HG03442 (cell line): Measurements from ENCODE around the gene C2CD2.
"Not testable (repeated sequence)": the region's sequence is repeated elsewhere in the genome, so short reads cannot be mapped to it uniquely, and the experiment has no call there.

ENCODE experiments used
- ATAC-seq: cut with Tn5 transposase; IDR thresholded peaks from one replicate; pipeline ENCODE4 v1.9.1; 2021; ENCODE audit warnings: mild to moderate bottlenecking, moderate library complexity; ENCODE audit not compliant: unreplicated experiment

Gene C2CD2

DNA sequence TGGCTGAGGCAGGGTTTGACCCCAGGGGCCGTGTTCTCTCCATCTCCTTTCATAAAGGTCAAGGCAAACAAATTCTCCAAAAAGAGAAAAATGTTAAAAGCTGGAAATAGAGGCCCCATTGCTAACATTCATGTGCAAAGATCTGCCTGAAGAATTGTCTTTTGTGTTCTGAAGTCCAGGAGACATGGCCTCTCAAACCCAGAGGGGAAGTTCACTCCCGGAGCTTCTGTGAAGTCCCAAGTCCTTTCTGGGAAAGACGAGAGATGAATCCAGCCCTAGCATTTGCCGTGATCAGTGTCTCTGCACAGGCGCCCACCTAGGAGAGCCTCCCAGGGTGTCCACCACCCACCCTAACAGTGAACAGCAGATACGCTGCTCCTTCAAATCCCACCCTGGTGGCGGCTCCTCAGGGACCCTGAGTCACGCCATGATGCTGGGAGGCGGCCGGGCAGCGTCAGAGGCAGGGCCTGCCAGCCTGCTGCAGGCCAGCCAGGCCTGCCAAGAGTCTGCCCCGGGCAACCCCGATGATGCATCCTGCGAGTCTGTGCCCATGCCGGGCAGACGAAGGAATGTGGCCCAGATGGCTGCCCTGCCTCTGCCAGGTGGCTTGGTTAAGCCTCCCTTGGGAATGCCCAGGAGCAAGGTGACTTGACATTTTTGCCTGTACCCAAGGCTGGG, 5.2 kb upstream of the C2CD2 start:
- ATAC-seq: no peak

DNA sequence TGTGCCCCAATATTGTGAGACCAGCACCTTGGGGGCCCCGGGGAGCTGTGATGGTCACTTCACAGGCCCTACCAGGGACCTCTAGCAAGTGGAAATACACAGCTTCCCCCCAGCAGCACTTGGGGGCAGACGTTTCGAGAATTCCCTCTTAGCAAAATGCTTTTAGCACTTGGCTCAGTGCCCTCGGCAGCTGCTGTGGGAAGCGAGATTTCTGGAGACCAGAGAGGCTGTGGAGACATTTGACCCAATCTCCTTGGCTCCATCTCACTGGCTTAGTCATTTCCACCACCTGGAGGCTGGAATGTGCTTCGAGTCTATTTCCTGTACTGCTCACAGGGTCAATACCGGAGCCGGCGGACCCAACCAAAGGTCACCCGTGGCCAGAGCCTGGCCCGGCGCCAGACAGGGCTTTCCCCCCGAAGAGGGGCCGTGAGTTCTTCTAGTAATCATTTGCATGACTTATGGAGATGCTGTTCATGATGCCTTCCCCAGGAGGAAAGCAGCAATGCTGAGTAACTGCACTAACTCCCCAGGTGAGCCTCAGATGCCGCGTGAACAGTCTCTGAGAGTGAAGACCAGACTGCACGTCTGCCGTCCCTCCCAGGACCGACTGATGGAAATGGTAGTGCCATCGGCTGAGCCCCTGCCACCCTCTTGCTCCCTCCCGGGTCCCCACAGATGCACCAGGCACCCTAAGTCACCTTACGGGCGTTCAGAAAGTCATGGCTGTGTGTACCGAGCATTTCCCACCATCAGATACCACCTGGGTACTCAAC, 4.4 kb upstream of the C2CD2 start:
- ATAC-seq: no peak

DNA sequence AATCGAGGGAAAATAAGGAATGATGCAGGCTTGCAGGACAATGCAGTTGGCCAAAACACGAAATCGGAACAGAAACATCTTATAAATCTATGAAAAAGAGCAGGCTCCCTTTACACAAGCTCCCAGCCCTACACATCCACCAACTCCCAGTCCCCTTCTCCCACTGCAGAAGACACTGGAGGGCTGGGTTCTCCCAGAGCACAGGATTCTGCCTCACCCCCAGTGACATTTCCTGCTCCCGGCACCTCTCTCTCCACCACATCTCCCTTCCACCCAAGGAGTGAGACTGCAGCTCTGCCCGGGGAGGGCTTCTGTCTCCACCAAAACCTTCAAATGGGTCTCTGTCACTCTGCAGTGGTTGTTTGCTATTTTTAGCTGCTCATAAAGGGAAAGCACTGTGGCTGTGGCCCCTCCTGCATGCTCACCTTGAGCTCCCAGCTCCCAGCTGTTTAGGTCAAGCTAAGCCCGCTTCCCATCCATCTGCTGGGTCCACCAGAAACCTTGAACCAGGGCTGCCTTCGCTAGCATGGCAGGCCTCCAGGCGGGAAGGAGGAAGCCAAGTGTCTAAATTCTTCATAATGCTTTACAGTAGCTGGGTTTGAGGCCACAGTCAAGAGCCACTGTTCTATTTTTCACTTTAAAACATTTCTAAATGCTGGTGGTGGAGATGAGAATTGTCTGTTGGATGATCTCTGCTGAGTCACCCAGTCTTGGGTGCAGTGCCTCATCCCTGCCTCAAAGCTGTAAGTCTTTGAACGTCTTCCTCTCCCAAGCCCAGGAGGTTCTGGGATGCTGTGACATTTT, 3.3 kb upstream of the C2CD2 start:
- ATAC-seq: no peak

DNA sequence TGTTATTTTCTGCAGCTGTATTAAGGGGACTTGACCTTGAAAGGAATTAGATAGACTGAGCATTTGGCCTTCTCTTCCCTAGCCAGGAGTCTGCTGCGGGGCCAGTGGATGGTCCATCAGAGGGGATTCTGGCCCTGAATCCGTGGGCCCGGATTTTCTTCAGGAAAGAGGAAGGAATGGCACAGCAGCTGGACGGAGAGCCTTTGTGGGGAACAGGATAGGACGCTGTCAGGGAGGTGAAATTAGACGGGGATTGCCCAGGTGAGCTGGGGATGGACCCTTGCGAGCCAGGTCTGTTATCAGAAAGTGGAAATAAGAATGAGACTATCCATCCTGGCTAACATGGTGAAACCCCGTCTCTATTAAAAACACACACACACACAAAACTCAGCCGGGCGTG, 1.7 kb upstream of the C2CD2 start:
- ATAC-seq: no peak

DNA sequence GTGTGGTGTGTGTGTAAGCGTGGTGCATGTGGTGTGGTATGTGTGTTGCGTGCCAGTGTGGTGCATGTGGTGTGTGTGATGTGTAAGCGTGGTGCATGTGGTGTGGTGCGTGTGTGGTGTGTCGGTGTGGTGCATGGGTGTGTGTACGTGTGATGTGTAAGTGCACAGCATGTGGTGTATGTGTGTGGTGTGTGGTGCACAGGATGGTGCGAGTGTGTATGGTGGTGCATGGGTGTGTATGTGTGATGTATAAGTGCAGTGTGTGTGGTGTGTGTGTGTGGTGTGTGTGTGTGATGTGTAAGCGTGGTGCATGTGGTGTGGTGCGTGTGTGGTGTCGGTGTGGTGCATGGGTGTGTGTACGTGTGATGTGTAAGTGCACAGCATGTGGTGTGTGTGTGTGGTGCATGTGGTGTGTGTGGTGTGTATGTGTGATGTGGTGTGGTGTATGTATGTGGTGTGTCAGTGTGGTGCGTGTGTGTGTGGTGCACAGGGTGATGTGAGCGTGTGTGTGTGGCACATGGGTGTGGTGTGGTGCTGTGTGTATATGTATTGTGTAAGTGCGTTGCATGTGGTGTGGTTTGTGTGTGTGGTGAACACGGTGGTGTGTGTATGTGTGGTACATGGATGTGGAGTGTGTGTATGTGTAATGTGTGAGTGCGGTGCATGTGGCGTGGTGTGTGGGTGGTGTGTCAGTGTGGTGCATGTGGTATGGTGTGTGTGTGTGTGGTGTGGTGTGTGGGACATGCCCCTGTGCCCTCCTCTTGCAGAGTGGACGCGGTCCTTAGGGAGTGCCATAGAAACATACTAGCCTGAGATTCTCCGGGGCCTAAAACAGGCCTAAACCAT, 1.1 kb upstream of the C2CD2 start:
- ATAC-seq: no peak

DNA sequence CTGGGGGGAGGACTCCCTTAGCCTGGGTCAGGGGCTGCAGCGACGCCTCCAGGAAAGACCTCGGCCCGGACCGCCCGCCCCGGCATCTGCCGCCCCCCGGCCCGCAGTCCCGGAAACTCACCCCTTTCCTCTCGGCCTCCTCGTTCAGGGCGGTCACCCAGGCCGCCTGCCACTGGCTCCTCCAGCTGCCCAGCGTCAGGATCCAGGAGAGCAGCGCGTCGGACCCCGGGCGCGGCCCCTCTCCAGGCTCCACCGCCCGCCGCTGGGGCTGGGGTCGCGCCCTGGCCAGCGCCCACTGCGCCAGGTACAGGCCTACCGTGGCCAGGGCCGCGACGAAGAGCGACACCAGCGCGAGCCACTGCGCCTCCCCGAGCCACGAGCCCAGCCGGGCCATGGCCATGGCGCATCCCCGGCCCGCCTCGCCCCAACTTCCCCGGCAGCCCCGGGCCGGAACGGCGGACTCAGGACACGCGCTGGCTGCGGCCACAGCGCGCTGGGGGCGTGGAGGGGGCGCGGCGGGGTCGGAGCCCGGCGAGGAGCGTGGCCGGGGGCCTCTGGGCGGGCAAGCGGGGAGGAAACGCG, 478 bp downstream of the C2CD2 start:
- no peak for ATAC-seq

DNA sequence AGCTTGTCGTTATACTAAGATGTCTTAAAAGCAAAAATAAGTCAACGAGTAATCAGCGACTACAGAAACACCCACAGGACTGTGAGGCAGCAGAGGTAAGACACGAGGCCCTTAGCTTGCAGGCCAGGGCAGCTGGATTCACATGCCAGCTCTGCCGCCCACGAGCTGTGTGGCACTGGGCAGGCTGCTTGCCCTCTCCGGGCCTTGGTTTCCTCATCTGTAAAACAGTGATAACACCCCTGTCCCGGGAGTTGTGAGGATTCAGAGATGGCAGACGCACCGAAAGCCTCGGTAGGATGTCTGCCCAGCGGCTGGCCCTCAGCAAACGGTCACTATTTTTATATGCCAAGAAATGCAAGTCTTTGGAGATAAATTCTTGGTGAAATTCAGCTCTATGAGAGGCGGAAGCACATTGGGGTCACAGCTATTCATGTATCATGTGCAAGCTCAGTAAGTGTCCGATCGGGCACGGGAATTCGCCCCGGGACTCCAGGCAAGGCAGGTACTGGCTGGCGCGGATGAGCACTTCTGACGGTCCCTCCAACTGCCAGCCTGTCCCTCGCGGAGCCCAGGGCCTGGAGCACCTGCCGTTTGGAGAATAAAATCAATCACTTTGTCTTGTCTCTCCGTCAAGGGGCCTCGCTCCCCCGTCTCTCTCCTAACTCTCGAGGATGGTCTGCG, 1.1 kb downstream of the C2CD2 start:
- no peak for ATAC-seq

DNA sequence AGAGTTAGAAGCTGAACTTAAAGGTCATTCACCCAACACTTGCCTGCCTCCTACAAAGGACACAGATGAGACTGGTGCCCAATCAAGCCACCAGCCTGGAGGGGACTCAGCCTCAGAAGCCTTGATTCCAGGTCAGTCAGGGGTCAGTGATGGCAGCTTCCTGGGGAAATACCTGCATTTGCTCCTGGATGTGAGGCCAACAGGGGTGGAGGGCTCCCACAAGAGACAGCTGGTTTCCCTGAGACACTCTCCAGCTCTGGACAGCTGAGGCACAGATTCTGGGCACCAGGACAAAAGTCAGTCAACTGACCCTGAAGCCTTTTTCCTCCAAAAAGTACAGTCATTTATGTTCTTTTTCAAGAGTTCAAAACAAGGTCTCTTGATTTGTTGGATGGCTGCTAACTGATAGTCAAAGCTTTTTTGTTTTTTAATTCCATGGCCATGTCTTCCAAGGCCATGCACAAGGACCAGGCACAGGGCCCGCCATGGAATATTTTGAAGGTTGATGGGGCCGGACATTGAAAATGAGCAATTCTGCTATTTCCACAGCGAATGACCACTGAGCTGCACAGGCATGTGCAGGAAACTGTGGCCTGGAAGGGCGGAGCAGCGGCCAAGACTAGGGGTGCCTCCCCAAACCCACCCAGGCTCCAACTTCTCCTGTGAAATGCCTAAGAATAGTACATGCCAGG, 1.8 kb downstream of the C2CD2 start:
- no peak for ATAC-seq

DNA sequence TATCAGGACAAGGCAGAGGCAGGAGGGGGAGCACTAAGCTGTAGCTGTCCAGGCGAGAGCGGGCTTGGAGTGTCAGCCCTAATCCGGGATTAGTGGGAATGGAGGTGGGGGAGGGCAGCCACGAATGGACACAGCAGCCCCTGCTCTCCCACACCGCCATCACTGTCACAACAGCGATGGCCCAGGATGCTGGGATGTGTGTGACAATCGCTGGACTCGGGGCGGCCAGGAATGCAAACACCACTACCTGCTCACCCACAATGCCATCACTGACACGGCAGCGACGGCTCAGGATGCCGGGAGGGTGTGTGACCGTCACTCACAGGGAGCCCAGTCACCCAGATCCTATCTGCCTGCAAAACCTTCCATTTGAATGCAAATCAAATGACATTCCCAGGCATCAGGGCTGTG, 2.9 kb downstream of the C2CD2 start:
- no peak for ATAC-seq

DNA sequence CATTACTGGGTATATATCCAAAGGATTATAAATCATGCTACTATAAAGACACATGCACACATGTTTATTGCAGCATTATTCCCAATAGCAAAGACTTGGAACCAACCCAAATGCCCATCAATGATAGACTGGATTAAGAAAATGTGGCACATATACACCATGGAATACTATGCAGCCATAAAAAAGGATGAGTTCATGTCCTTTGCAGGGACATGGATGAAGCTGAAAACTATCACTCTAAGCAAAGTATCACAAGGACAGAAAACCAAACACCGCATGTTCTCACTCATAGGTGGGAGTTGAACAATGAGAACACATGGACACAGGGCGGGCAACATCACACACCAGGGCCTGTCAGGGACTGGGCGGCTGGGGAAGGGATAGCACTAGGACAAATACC, 4.2 kb downstream of the C2CD2 start:
- not testable (repeated sequence) for ATAC-seq

DNA sequence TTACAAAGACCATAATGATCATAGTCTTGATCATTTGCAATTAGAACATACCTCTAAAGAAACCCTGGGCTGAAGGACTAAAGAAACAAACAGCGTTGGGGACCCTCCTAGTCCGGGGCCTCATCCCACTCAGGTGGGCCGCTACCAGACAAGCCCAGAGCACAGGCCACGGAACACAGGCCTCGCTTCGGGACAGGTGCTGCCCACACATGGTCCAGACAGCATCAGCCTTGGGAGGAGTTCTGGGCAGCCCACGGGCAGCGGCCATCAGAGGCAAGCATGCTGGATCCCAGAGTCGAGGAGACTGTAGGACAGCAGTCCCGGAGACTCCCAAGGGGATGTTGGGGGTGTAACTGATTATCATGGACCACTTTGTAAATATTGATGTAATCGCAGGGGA, 4.9 kb downstream of the C2CD2 start:
- ATAC-seq: no peak

DNA sequence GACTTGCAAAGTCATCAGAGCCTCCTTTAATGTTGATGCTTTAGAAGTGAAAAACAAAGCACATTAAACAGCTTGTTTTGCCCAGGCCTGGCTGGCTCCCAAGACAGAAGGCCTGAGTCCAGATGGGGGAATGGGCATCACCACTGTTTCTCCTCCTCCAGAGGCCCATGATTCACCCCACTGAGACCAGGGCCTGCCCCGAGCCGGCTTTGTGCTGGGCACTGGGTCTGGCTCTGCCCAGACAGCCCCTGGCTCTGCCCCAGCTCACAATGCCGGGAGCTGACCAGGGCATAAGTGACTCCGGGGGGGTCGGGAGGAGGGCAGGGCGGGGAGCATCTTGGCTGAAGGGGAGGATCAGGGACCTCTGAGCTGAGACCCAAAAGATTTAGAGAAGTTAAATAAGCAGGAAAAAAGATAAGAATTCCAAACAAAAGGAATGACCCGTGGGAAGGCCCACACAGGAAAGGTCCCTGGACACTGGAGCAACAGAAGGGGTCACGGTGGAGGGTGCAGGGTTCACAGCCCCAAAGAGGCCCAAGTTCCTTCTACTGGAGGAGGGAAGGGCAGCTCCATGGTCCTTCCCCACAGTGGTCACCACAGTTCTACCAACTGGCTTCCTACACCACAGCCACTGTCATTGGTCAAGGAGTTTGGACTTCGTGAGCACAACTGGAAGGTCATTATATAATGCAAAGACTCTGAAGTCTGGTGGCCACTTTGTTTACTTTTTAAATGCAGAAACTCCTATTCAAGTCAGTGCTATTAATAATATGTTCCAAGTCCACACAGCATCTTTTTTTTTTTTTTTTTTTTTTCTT, 5.5 kb downstream of the C2CD2 start:
- ATAC-seq: no peak

DNA sequence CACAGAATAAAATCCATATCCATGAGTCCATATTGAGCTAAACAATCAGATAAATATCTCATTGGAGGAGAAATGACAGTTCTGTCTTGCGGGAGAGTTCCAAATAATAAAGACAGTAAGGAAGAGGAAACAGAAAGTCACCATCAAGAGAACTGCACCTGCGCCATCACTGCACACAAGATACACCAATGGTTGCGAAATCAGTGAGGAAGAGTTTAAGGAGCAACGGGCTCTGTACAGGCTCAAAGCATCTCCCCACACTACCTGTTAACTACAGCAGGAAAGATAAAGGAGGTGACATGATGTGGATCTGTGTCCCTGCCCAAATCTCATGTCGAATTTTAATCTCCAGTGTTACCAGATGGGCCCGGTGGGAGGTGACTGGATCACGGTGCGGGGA, 7.8 kb downstream of the C2CD2 start:
- ATAC-seq: no peak

DNA sequence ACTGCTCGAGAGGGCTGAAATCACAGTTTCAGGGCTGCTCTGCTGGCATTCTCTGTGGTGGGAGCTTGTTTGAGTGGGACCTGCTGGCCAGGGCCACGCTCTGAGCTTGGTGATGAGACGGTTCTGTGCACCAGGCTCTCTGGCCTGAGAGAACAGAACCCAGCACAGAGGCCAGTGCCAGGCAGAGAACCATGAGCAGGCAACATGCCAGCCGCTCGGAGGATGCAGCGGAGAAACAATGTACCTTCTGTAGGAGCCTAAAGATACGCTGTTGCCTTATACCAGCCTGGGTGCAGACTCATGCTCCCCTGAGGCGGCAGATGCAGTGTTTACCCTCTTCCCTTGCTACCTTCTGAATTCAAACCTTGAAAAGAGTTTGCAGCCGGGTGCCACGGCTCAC, 10.0 kb downstream of the C2CD2 start:
- ATAC-seq: no peak

DNA sequence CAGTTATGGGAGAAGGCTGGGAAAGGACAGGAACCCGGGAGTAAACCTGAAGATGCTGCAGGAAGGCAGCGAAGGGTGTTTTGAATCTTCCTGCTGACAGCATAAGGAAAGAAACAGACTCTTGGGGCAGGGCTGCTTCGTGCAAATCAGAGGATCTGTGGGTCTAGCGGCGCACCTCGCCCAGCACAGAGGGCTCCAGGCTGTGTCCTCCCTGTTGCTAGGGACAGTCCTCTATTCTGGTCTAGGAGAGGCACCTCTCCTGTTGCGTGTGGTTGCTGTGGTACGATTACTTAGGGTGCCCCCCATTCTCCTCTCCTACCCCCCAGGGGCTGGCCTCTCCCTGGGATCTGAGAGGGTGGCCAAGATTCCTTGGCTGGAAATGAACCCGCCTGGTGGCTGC, 11.4 kb downstream of the C2CD2 start:
- no peak for ATAC-seq

DNA sequence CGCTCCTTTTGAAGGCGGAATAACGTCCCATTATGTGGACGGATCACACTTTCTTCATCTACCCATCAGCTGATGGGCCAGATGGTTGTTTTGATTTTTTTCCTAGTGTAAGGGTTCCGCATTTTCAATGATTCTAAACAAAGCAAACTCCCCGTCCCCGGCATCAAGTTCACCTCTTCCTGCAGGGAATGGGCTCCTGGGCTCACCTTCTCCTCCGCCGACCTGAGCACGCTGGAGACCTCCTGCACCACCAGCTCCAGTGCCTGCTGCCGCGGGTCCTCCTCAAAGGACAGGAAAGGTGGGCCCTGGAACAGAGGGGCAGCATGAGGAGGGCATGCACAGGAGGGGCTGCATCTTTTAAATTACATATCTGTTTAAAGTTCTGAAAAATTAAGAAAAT, 11.9 kb downstream of the C2CD2 start:
- ATAC-seq: no peak

DNA sequence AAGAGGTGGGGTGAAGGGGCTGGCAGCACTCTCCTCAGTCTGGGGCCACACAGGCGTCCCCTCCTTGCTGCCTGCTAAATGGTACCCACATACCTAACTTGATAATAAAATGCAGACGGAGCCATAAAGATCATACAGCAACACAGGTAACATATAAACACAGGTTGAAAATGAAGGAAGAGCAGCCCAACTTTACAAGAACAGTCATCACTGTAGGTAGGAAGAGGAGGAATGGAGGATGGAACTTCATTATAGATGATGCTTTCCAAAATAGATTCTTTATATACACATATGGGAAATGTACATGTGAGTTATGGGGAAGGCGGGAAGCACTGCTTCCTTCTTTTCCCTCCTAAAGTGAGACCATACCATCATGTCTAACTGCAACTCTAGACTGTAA, 13.4 kb downstream of the C2CD2 start:
- no peak for ATAC-seq

DNA sequence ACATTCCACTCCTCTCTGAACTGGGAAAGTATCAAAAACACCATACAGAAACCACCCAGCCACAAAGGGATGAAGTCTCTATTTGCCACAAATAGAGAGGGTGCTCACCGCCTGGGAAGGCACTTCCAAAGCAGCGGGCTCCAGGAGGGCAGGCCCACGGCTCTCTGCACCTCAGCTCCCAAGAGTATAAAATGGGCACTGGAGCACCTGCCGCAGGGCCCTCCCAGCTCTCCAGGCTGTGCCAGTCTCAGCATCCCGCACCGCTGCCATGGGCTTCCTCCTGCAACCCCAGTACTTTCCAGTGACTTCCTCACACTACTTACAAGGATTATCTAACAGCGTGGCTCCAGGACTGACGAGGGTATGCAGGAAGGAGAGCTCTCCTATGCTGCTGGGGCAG, 14.4 kb downstream of the C2CD2 start:
- ATAC-seq: no peak
